PC-9 (cell line): ENCODE data around the gene CYYR1. TPM values are rescaled to one million over a fixed set of nuclear protein-coding genes. Genes with fewer than 3 reads are reported as not detected.

ENCODE experiments used
- BruUV-seq: library from RNA; stranded (reverse); fragments of 400-500 nt; replicated peaks from 2 replicates; lab custom pipeline; 2021; lab: Mats Ljungman, UMichigan
- CTCF ChIA-PET: fragments of 300-600 bp; sonication (Branson Sonifier 250); formaldehyde crosslinking; loops from one replicate; lab custom pipeline; 2022; ENCODE audit warnings: antibody characterized with exemption; lab: Charles Lee
- POLR2A ChIA-PET: fragments of 300-600 bp; sonication (Branson Sonifier 250); formaldehyde crosslinking; loops from one replicate; lab custom pipeline; 2022; ENCODE audit warnings: antibody characterized with exemption; ENCODE audit not compliant: unreplicated experiment; lab: Charles Lee
- DNase-seq, 2 experiments: peaks; one replicate each; pipeline versions ENCODE4 v3.0.0 to v3.0.0-alpha.2; 2015 to 2022; ENCODE audit warnings: mixed read lengths in 1 of 2
- H2AFZ ChIP-seq: fragments of 200-600 bp; sonication (generic); 2 replicates; pipeline ENCODE4 v1.8.1; 2017; ENCODE audit warnings: antibody characterized with exemption
- H3F3A ChIP-seq: fragments of 200-600 bp; sonication (generic); 2 replicates; pipeline ENCODE4 v1.8.1; 2017; ENCODE audit warnings: antibody characterized with exemption, mild to moderate bottlenecking, low read depth; ENCODE audit not compliant: insufficient read depth
- H3K27ac ChIP-seq: fragments of 200-600 bp; sonication (generic); 2 replicates; pipeline ENCODE4 v1.6.1; 2016; ENCODE audit warnings: mixed run types
- H3K27me3 ChIP-seq: fragments of 200-600 bp; sonication (generic); 2 replicates; pipeline ENCODE4 v1.6.1; 2016; ENCODE audit warnings: low read depth, mixed run types; ENCODE audit not compliant: insufficient read depth
- H3K36me3 ChIP-seq: fragments of 200-600 bp; sonication (generic); 2 replicates; pipeline ENCODE4 v1.6.1; 2016; ENCODE audit warnings: low read depth, mixed run types
- H3K4me1 ChIP-seq: fragments of 200-600 bp; sonication (generic); replicated peaks from 2 replicates; pipeline ENCODE4 v1.6.1; 2016; ENCODE audit warnings: mixed run types; ENCODE audit not compliant: insufficient read depth
- H3K4me2 ChIP-seq: fragments of 200-600 bp; sonication (generic); 2 replicates; pipeline ENCODE4 v1.6.1; 2017; ENCODE audit warnings: mixed run types
- H3K4me3 ChIP-seq: fragments of 200-600 bp; sonication (generic); 2 replicates; pipeline ENCODE4 v1.6.1; 2016; ENCODE audit warnings: mixed run types
- H3K79me2 ChIP-seq: fragments of 200-600 bp; sonication (generic); 2 replicates; pipeline ENCODE4 v1.6.1; 2017; ENCODE audit warnings: low read depth, mixed run types
- H3K9me2 ChIP-seq: fragments of 200-600 bp; sonication (generic); 2 replicates; pipeline ENCODE4 v1.8.1; 2017; ENCODE audit warnings: mild to moderate bottlenecking; ENCODE audit not compliant: insufficient read depth
- H3K9me3 ChIP-seq: fragments of 200-600 bp; sonication (generic); 2 replicates; pipeline ENCODE4 v1.8.1; 2016; ENCODE audit warnings: low read depth; ENCODE audit not compliant: insufficient read depth
- H4K20me1 ChIP-seq: fragments of 200-600 bp; sonication (generic); 2 replicates; pipeline ENCODE4 v1.8.1; 2017; ENCODE audit not compliant: insufficient read depth
- EZH2 ChIP-seq: fragments of 200-600 bp; sonication (generic); IDR thresholded peaks from 2 replicates; pipeline ENCODE4 v1.8.0; 2017; ENCODE audit warnings: antibody characterized with exemption, low read depth
- intact Hi-C: fragments of 100-400 bp; cut with micrococcal nuclease; formaldehyde crosslinking; loops from one replicate; pipeline ENCODE4 v1.10.0; 2022; ENCODE audit not compliant: unreplicated experiment
- total RNA-seq: library from RNA; stranded (reverse); gene quantifications from 2 replicates; pipeline ENCODE4 v1.2.3, GENCODE V29; 2021
- TF ChIP-seq, protein P1 (sequence below): fragments of 200-600 bp; sonication (generic); conservative IDR thresholded peaks from 2 replicates; pipeline ENCODE4 v1.6.1; 2017; ENCODE audit warnings: mixed run types, antibody characterized with exemption, mild to moderate bottlenecking, moderate library complexity

Gene CYYR1
- total RNA-seq, 1 experiment from 2014 or later: not detected

DNA sequence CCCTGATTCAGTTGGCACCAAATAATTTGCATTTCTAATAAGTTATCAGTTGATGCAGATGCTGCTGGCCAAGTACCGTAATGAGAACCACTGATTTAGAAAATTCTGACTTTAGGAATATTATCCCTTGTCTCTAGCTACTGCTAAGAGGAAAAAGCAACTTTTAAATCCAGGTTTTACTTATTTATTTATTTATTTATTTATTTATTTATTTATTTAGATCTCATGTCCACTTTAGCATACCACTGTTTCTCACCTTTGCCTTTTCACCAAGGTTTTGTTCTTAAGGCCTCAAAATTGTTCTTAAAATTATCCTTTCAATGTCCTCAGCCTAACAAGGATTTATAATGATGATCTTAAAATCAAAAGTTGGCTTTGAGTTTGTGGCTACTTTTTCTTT is 8.7 kb upstream of the CYYR1 start:
- Histone ChIP-seq H3K4me3 (no peak overlapping the region), H3K36me3 (no peaks in the 10 kb centered on the region), H3F3A (no peaks in the 10 kb centered on the region), H3K9me2 (no peaks in the 10 kb centered on the region), H3K4me1 (no peaks in the 10 kb centered on the region), H4K20me1 (no peaks in the 10 kb centered on the region), H3K27ac (no peak overlapping the region), H3K79me2 (no peaks in the 10 kb centered on the region), H2AFZ (no peak overlapping the region), H3K4me2 (no peak overlapping the region), H3K27me3 (no peaks in the 10 kb centered on the region), H3K9me3 (no peaks in the 10 kb centered on the region)
- POLR2A ChIA-PET: no interaction called here
- CTCF ChIA-PET: no interaction called here
- no TSS peak for BruUV-seq
- no peak for DNase-seq
- intact Hi-C loops: no loop called here
- TF ChIP-seq, protein P1, sequence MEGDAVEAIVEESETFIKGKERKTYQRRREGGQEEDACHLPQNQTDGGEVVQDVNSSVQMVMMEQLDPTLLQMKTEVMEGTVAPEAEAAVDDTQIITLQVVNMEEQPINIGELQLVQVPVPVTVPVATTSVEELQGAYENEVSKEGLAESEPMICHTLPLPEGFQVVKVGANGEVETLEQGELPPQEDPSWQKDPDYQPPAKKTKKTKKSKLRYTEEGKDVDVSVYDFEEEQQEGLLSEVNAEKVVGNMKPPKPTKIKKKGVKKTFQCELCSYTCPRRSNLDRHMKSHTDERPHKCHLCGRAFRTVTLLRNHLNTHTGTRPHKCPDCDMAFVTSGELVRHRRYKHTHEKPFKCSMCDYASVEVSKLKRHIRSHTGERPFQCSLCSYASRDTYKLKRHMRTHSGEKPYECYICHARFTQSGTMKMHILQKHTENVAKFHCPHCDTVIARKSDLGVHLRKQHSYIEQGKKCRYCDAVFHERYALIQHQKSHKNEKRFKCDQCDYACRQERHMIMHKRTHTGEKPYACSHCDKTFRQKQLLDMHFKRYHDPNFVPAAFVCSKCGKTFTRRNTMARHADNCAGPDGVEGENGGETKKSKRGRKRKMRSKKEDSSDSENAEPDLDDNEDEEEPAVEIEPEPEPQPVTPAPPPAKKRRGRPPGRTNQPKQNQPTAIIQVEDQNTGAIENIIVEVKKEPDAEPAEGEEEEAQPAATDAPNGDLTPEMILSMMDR: no peak
- TF ChIP-seq EZH2: no peak

DNA sequence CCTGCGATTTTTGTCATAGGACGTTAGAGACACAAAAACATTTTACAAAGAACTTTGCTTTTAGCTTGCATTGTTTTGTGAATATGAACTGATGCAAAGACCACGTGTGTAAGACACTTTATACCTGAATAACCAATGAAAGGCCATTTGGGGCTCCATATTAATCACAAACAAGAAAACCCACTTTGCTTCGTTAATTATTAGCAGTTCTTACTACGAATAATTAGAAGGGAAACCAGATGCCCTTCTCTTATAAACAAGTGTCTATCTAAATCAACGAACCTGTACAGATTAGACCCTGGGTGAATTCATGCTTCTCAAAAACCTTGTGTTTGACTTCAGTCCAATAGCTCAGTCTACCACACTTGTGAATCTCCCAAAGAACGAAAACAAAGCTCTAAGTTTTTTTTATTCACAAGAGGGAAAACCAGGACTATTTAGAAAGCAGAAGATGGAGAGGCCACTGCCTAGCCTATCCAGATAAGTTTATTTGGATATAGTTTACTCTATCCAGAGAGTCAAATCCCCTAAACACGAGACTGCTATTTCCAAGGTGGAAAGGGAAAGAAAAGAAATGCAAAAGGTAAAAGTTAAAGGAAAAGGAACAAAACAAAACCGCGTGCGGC is 897 bp downstream of the CYYR1 start:
- H3K79me2 ChIP-seq: no peaks in the 10 kb centered on the region
- H4K20me1 ChIP-seq: no peaks in the 10 kb centered on the region
- H2AFZ ChIP-seq: no peak overlapping the region; the same call in 1 of the 2 replicates
- no peak for DNase-seq
- CTCF ChIA-PET: no interaction called here
- H3K4me2 ChIP-seq: no peak overlapping the region
- POLR2A ChIA-PET: no interaction called here
- BruUV-seq: no TSS peak
- H3K4me1 ChIP-seq: no peaks in the 10 kb centered on the region
- no peaks in the 10 kb centered on the region for H3K9me3 ChIP-seq
- intact Hi-C loops: no loop called here
- no peaks in the 10 kb centered on the region for H3K36me3 ChIP-seq
- TF ChIP-seq EZH2: no peak
- TF ChIP-seq, protein P1: no peak
- no peaks in the 10 kb centered on the region for H3K27me3 ChIP-seq
- no peaks in the 10 kb centered on the region for H3K9me2 ChIP-seq
- H3K4me3 ChIP-seq: no peak overlapping the region
- H3K27ac ChIP-seq: no peak overlapping the region
- H3F3A ChIP-seq: no peaks in the 10 kb centered on the region

DNA sequence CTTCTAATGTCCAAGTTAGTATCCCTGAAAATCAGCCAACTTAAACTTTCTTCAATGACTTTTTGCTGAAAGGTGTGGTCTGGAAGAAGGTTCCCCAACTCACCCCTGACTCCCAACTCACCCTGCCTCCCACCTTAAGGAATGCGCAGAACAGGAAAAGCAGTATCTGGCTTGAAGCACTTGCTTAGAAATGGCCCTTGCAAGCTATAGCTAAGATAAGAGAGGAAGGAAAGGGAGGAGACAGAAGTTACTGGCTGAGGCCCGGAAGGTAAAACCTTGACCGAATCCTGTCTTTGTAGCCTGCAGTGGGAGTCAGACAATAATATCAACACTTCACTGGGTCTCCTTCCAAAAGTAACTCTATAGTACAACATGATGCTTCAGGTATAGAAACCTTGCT is 2.9 kb downstream of the CYYR1 start:
- no peak overlapping the region for H2AFZ ChIP-seq
- CTCF ChIA-PET: no interaction called here
- intact Hi-C loops: no loop called here

More for the DNA sequence above, 2.9 kb downstream of the CYYR1 start:
- Histone ChIP-seq H4K20me1 (no peaks in the 10 kb centered on the region), H3K36me3 (no peaks in the 10 kb centered on the region), H3K9me2 (no peaks in the 10 kb centered on the region), H3K4me3 (no peak overlapping the region), H3K4me2 (no peak overlapping the region), H3K79me2 (no peaks in the 10 kb centered on the region), H3K27ac (no peak overlapping the region), H3K27me3 (no peaks in the 10 kb centered on the region), H3F3A (no peaks in the 10 kb centered on the region), H3K9me3 (no peaks in the 10 kb centered on the region), H3K4me1 (no peaks in the 10 kb centered on the region)
- POLR2A ChIA-PET: no interaction called here
- no peak for DNase-seq
- no TSS peak for BruUV-seq
- no peak for TF ChIP-seq EZH2
- TF ChIP-seq, protein P1: no peak
